K562 (cell line): ENCODE results near the gene DLK2. TPM values are rescaled to one million over a fixed set of nuclear protein-coding genes. Genes with fewer than 3 reads are reported as not detected.

Source experiments
- ATAC-seq: fragments of 200-7000 bp; cut with Tn5 transposase; 3 replicates; pipeline ENCODE4 v1.9.1; 2020; ENCODE audit warnings: moderate library complexity
- BruUV-seq: library from RNA; stranded (reverse); fragments of 400-500 nt; replicated peaks from 2 replicates; lab custom pipeline; 2021; lab: Mats Ljungman, UMichigan
- CTCF ChIA-PET: fragments of 300-600 bp; formaldehyde crosslinking; extraction: SDS; loops from one replicate; lab custom pipeline; 2021; ENCODE audit warnings: low intra/inter-chr PET ratio; lab: Yijun Ruan, JAX
- POLR2A ChIA-PET: fragments of 300-600, 350-650 bp; sonication (Branson Sonifier 250); formaldehyde crosslinking; extraction: SDS; loops from one replicate; lab custom pipeline; 2021; ENCODE audit warnings: antibody characterized with exemption, inconsistent platforms; lab: Yijun Ruan, JAX
- DNase-seq, 4 experiments: peaks; one replicate each; pipeline versions ENCODE4 v3.0.0 to v3.0.0-alpha.2; 2011 to 2018; ENCODE audit warnings: low spot score in 3 of 4, mixed read lengths in 3 of 4; ENCODE audit errors: extremely low read depth in 1 of 4
- FAIRE-seq: peaks from 2 replicates; lab custom pipeline; 2011; peaks lifted over from hg19 to GRCh38; lab: Jason Lieb, UNC
- H2AFZ ChIP-seq: 2 replicates; pipeline ENCODE4 v1.6.0; 2011; ENCODE audit warnings: low read depth, low read length, control low read depth, inconsistent platforms
- H3K27ac ChIP-seq: fragments of 200-600 bp; 3 replicates; pipeline ENCODE4 v1.8.0; 2011; ENCODE audit warnings: low read depth, mild to moderate bottlenecking, control low read depth, inconsistent platforms, low read length, moderate library complexity, mixed read lengths; ENCODE audit errors: extremely low read depth
- H3K27me3 ChIP-seq, 2 experiments: fragments of 300-600 bp in 1 of 2; 2 replicates in 1 of 2; 3 replicates in 1 of 2; pipeline versions ENCODE4 v1.6.0 to v1.8.0; 2011; ENCODE audit warnings: inconsistent platforms in 2 of 2, low read length in 2 of 2, mild to moderate bottlenecking in 1 of 2, mixed read lengths in 1 of 2, moderate library complexity in 1 of 2; ENCODE audit not compliant: control insufficient read depth in 2 of 2, insufficient read depth in 2 of 2
- H3K36me3 ChIP-seq: fragments of 300-600 bp; 3 replicates; pipeline ENCODE4 v1.8.0; 2011; ENCODE audit warnings: mild to moderate bottlenecking, low read length, inconsistent platforms; ENCODE audit not compliant: control insufficient read depth, insufficient read depth
- H3K4me1 ChIP-seq, 2 experiments: fragments of 200-600 bp in 1 of 2; replicated peaks in 1 of 2; 2 replicates in 1 of 2; 3 replicates in 1 of 2; pipeline versions ENCODE4 v1.5.1 to v1.8.0; 2011; ENCODE audit warnings: inconsistent platforms in 2 of 2, low read length in 2 of 2, mild to moderate bottlenecking in 1 of 2, mixed read lengths in 1 of 2, moderate library complexity in 1 of 2; ENCODE audit not compliant: control insufficient read depth in 2 of 2, insufficient read depth in 2 of 2
- H3K4me2 ChIP-seq: 2 replicates; pipeline ENCODE4 v1.6.1; 2011; ENCODE audit warnings: low read length, control low read depth, inconsistent platforms, mixed read lengths; ENCODE audit not compliant: insufficient read depth
- H3K4me3 ChIP-seq: fragments of 200-600 bp; sonication (generic), shearing (Covaris generic); 2 replicates; pipeline ENCODE4 v1.5.1; 2016; ENCODE audit warnings: control low read depth, inconsistent platforms
- H3K79me2 ChIP-seq: fragments of 200-600 bp; 3 replicates; pipeline ENCODE4 v1.8.0; 2011; ENCODE audit warnings: low read length, inconsistent platforms; ENCODE audit not compliant: control insufficient read depth, insufficient read depth
- H3K9ac ChIP-seq, 2 experiments: 2 replicates each; pipeline versions ENCODE4 v1.6.0 to v1.6.1; 2011; ENCODE audit warnings: low read depth in 2 of 2, low read length in 2 of 2, control low read depth in 1 of 2, inconsistent platforms in 1 of 2, mild to moderate bottlenecking in 1 of 2, mixed read lengths in 1 of 2; ENCODE audit not compliant: insufficient read depth in 1 of 2
- H3K9me1 ChIP-seq: one replicate; pipeline ENCODE4 v1.6.0; 2011; ENCODE audit warnings: inconsistent platforms, mild to moderate bottlenecking, low read length, moderate library complexity; ENCODE audit not compliant: control insufficient read depth, insufficient read depth
- H3K9me3 ChIP-seq: replicated peaks from 2 replicates; pipeline ENCODE4 v1.5.1; 2011; ENCODE audit warnings: low read depth, low read length, inconsistent platforms; ENCODE audit not compliant: control insufficient read depth, insufficient read depth
- H4K20me1 ChIP-seq: replicated peaks from 2 replicates; pipeline ENCODE4 v1.6.1; 2011; ENCODE audit warnings: low read length, inconsistent platforms, mixed read lengths; ENCODE audit not compliant: control insufficient read depth, insufficient read depth
- ATF2 ChIP-seq: sonication (generic); formaldehyde crosslinking; IDR thresholded peaks from 2 replicates; pipeline ENCODE4 v1.8.1; 2022; ENCODE audit warnings: missing genetic modification reagents
- GATA2 ChIP-seq: sonication (generic); formaldehyde crosslinking; IDR thresholded peaks from 2 replicates; pipeline ENCODE4 v1.4.0; 2020; ENCODE audit warnings: mild to moderate bottlenecking, missing genetic modification reagents
- REST ChIP-seq, 2 experiments: fragments of 450-650 bp; formaldehyde crosslinking in 1 of 2; IDR thresholded peaks; 2 replicates each; pipeline versions ENCODE4 v1.4.0 to v1.6.1; 2014 to 2020; ENCODE audit warnings: mild to moderate bottlenecking in 2 of 2, borderline replicate concordance in 1 of 2, low read depth in 1 of 2
- TRIM25 ChIP-seq: fragments of 450-650 bp; IDR thresholded peaks from 2 replicates; pipeline ENCODE4 v1.7.0; 2016; ENCODE audit warnings: borderline replicate concordance
- whole genome bisulfite sequencing: fragments of 100-300 bp; shearing (Covaris generic); methylation state at CpG from one replicate; pipeline ENCODE4 v1.1.6; 2016; ENCODE audit warnings: low coverage, mixed read lengths; ENCODE audit not compliant: insufficient coverage; ENCODE audit errors: missing lambda C conversion rate; 5-methylcytosine and 5-hydroxymethylcytosine counted together
- in situ Hi-C: fragments of 300-500 bp; cut with MboI; formaldehyde crosslinking; loops from 4 replicates; pipeline ENCODE4 v1.15.0; 2018; ENCODE audit warnings: inconsistent platforms, mixed read lengths
- intact Hi-C: fragments of 100-400 bp; cut with micrococcal nuclease; formaldehyde crosslinking; loops from 2 replicates; pipeline ENCODE4 v1.14.2; 2022
- polyA plus RNA-seq, 8 experiments: library from polyadenylated mRNA; depleted of rRNA in 4 of 8; stranded (reverse) in 5 of 8; unstranded in 3 of 8; fragments of >200 nt; fragmentation: Nextera tagmentation in 2 of 8; fragmentation: Illumina TruSeq in 1 of 8; extraction: Ambion mirVana in 2 of 8; extraction: Trizol in 1 of 8; gene quantifications; 2 replicates each; pipeline versions ENCODE4 v1.2.1 to v1.2.3, GENCODE V29; 2011 to 2014; ENCODE audit warnings: inconsistent platforms in 1 of 8, missing spikeins in 1 of 8
- total RNA-seq, 7 experiments: library from RNA; depleted of rRNA in 6 of 7; stranded (reverse); fragments of >200 nt in 6 of 7; fragmentation: Illumina TruSeq in 2 of 7; extraction: Trizol in 2 of 7; gene quantifications; 2 replicates each; pipeline versions ENCODE4 v1.2.1 to v1.2.3, GENCODE V29; 2011 to 2021; ENCODE audit warnings: low replicate concordance in 1 of 7
- TF ChIP-seq, protein P1 (sequence below): fragments of 250-450 bp; sonication (Bioruptor Pico); IDR thresholded peaks from 2 replicates; pipeline ENCODE4 v1.5.1; 2021; ENCODE audit warnings: mild to moderate bottlenecking

The DLK2 gene
- total and polyA plus RNA-seq, 9 of the 15 experiments (the other 6 are each of a cell fraction or from before 2014, with no cell fraction given): 0.11 to 0.53 (median 0.29) TPM; not detected in 3

- BruUV-seq: no TSS peak
Measured at GRCh38 chr6:43492673-43493072, 37.3 kb upstream of the DLK2 start.

More at GRCh38 chr6:43492673-43493072, 37.3 kb upstream of the DLK2 start:
- TF ChIP-seq REST (IDR thresholded peaks at IDR 0.05; ENCODE audit: borderline replicate concordance): peak; percentile 32; the same call in 1 of the 2 replicates
- no peak for TF ChIP-seq REST (CRISPR knock-in tag; IDR thresholded peaks at IDR 0.05; ENCODE audit: low read depth)
- TF ChIP-seq, protein P1, sequence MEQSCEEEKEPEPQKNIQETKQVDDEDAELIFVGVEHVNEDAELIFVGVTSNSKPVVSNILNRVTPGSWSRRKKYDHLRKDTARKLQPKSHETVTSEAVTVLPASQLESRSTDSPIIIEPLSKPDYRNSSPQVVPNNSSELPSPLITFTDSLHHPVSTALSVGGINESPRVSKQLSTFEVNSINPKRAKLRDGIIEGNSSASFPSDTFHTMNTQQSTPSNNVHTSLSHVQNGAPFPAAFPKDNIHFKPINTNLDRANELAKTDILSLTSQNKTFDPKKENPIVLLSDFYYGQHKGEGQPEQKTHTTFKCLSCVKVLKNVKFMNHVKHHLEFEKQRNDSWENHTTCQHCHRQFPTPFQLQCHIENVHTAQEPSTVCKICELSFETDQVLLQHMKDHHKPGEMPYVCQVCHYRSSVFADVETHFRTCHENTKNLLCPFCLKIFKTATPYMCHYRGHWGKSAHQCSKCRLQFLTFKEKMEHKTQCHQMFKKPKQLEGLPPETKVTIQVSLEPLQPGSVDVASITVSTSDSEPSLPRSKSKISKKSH (CRISPR knock-in tag): no peak
- no peak for TF ChIP-seq TRIM25
- TF ChIP-seq GATA2: no peak
- TF ChIP-seq ATF2 (CRISPR knock-in tag): 0 out of 2 replicates have a peak, but pooled peaks have one; percentile 32
- H3K9ac ChIP-seq: no peak overlapping the region; a peak in 1 of 4 replicates
- peaks cover 16 to 36% of the 10 kb centered on the region in 2 experiments for H3K4me1 ChIP-seq
- intact Hi-C loops: no loop called here
- no peak for FAIRE-seq
- ATAC-seq: no peak
- no peak overlapping the region for H2AFZ ChIP-seq
- H3K4me3 ChIP-seq: no peak overlapping the region
- 81% methylated on average over 3 of the region's 3 CpGs for WGBS
- ChIA-PET POLR2A (interaction anchor here (0.7 to 8.5 kb wide), 7 partner anchors 9 to 296 kb away, joined by 3 to 54 read pairs (median 3); partner anchors contain the start of genes LRRC73, POLR1C and YIPF3), CTCF (no interaction called here)
- H3K27me3 ChIP-seq: no peaks in the 10 kb centered on the region
- in situ Hi-C loops: loop anchor here (5.0 kb wide), 1 partner anchor 230 kb away; no protein-coding TSS in a partner anchor
- H3K9me1 ChIP-seq: peaks cover 3% of the 10 kb centered on the region
- peaks cover 33% of the 10 kb centered on the region for H4K20me1 ChIP-seq
- peaks cover 7% of the 10 kb centered on the region; the same call in 1 of the 3 replicates for H3K36me3 ChIP-seq
- no peak overlapping the region for H3K27ac ChIP-seq
- DNase-seq: no peak
- no peaks in the 10 kb centered on the region for H3K9me3 ChIP-seq
- H3K79me2 ChIP-seq: 0 out of 3 replicates have a peak, but pooled peaks cover 3% of the 10 kb centered on the region
- H3K4me2 ChIP-seq: no peak overlapping the region
